B cell (primary cell): ENCODE data around the gene GLCCI1. TPM values are rescaled to one million over a fixed set of nuclear protein-coding genes. Genes with fewer than 3 reads are reported as not detected.

Experiments used
- ATAC-seq: fragments of 200-7000 bp; cut with Tn5 transposase; one replicate; pipeline ENCODE4 v1.10.0; 2021; ENCODE audit warnings: low read depth, mild to moderate bottlenecking, moderate number of reproducible peaks, moderate library complexity
- CTCF ChIA-PET: fragments of 350-600 bp; sonication (Branson Sonifier 250); formaldehyde crosslinking; loops from one replicate; lab custom pipeline; 2021; ENCODE audit warnings: antibody characterized with exemption, inconsistent platforms; lab: Charles Lee
- POLR2A ChIA-PET: fragments of 350-600 bp; sonication (Branson Sonifier 250); formaldehyde crosslinking; loops from one replicate; lab custom pipeline; 2021; ENCODE audit warnings: antibody characterized with exemption; lab: Charles Lee
- DNase-seq: peaks from one replicate; pipeline ENCODE4 v3.0.0; 2013
- H2AFZ ChIP-seq: 2 replicates; pipeline ENCODE4 v1.6.1; 2012; ENCODE audit warnings: mild to moderate bottlenecking, low read depth, low read length; ENCODE audit not compliant: insufficient read depth, poor library complexity, severe bottlenecking
- H3K27ac ChIP-seq, 2 donors: 1 replicate in 1 of 2; 2 replicates in 1 of 2; pipeline ENCODE4 v1.5.1; 2012 to 2013; ENCODE audit warnings: low read length in 2 of 2, mild to moderate bottlenecking in 2 of 2, moderate library complexity in 1 of 2
- H3K27me3 ChIP-seq, 4 experiments: fragments of 200-600 bp in 1 of 4; sonication (generic) in 1 of 4; replicated peaks in 1 of 4; 1 replicate in 2 of 4; 2 replicates in 2 of 4; pipeline versions ENCODE4 v1.6.1 to v1.7.0; 2013 to 2016; ENCODE audit warnings: low read length in 3 of 4, mild to moderate bottlenecking in 2 of 4, mixed read lengths in 1 of 4, moderate library complexity in 1 of 4; ENCODE audit not compliant: insufficient read depth in 4 of 4, control insufficient read depth in 3 of 4; ENCODE audit errors: control extremely low read depth in 1 of 4
- H3K36me3 ChIP-seq, 2 experiments: replicated peaks in 1 of 2; 1 replicate in 1 of 2; 2 replicates in 1 of 2; pipeline versions ENCODE4 v1.6.1 to v1.7.1; 2013; ENCODE audit warnings: low read length in 1 of 2; ENCODE audit not compliant: insufficient read depth in 2 of 2, control insufficient read depth in 1 of 2; ENCODE audit errors: control extremely low read depth in 1 of 2, extremely low read depth in 1 of 2
- H3K4me1 ChIP-seq, 2 donors: fragments of 200-600 bp in 1 of 2; sonication (generic) in 1 of 2; 1 replicate in 1 of 2; 2 replicates in 1 of 2; pipeline versions ENCODE4 v1.5.1 to v1.6.1; 2013 to 2017; ENCODE audit warnings: low read length in 2 of 2; ENCODE audit not compliant: control insufficient read depth in 2 of 2, insufficient read depth in 2 of 2
- H3K4me2 ChIP-seq: replicated peaks from 2 replicates; pipeline ENCODE3; 2012; ENCODE audit warnings: mild to moderate bottlenecking, low read depth, low read length; ENCODE audit not compliant: poor library complexity, severe bottlenecking
- H3K4me3 ChIP-seq, 5 experiments: fragments of 200-600 bp in 1 of 5; sonication (generic) in 1 of 5; 1 replicate in 3 of 5; 2 replicates in 2 of 5; pipeline versions ENCODE4 v1.5.1 to v1.7.0; 2011 to 2016; ENCODE audit warnings: low read length in 4 of 5, mild to moderate bottlenecking in 4 of 5, low read depth in 2 of 5, control low read depth in 1 of 5, moderate library complexity in 1 of 5; ENCODE audit not compliant: insufficient read depth in 1 of 5; ENCODE audit errors: control extremely low read depth in 1 of 5, extremely low read depth in 1 of 5
- H3K79me2 ChIP-seq: fragments of 200-600 bp; sonication (generic); one replicate; pipeline ENCODE4 v1.6.0; 2016; ENCODE audit warnings: low read length; ENCODE audit not compliant: control insufficient read depth, insufficient read depth
- H3K9ac ChIP-seq: fragments of 200-600 bp; sonication (generic); 2 replicates; pipeline ENCODE4 v1.6.1; 2017; ENCODE audit warnings: mild to moderate bottlenecking, low read length, moderate library complexity
- H3K9me3 ChIP-seq, 3 donors: one replicate each; pipeline versions ENCODE4 v1.6.1 to v1.7.1; 2013; ENCODE audit warnings: low read length in 2 of 3; ENCODE audit not compliant: control insufficient read depth in 2 of 3, insufficient read depth in 1 of 3; ENCODE audit errors: control extremely low read depth in 1 of 3
- H4K20me1 ChIP-seq: 2 replicates; pipeline ENCODE4 v1.6.0; 2012; ENCODE audit warnings: mild to moderate bottlenecking, low read length; ENCODE audit not compliant: insufficient read depth, control insufficient read depth, poor library complexity, severe bottlenecking
- H3K27ac Mint-ChIP-seq: one replicate; pipeline ENCODE4 v1.8.0; 2021; ENCODE audit warnings: mixed read lengths
- H3K27me3 Mint-ChIP-seq: one replicate; pipeline ENCODE4 v1.8.0; 2021; ENCODE audit warnings: mixed read lengths
- H3K4me1 Mint-ChIP-seq: one replicate; pipeline ENCODE4 v1.8.0; 2021; ENCODE audit warnings: mixed read lengths
- H3K4me3 Mint-ChIP-seq: one replicate; pipeline ENCODE4 v1.8.0; 2021; ENCODE audit warnings: mixed read lengths
- H3K9me3 Mint-ChIP-seq: one replicate; pipeline ENCODE4 v1.8.0; 2022; ENCODE audit warnings: mixed read lengths; ENCODE audit not compliant: insufficient read depth
- CTCF ChIP-seq: fragments of 200-600 bp; IDR thresholded peaks from one replicate; pipeline ENCODE4 v1.8.0; 2022; ENCODE audit warnings: antibody characterized with exemption, mild to moderate bottlenecking
- EZH2 ChIP-seq: IDR thresholded peaks from 2 replicates; pipeline ENCODE4 v1.6.1; 2012; ENCODE audit warnings: borderline replicate concordance, low read depth, mild to moderate bottlenecking, moderate library complexity, low read length; ENCODE audit not compliant: insufficient read depth, poor library complexity, severe bottlenecking
- whole genome bisulfite sequencing: methylation state at CpG from one replicate; pipeline ENCODE4 v1.1.5; 2013; ENCODE audit warnings: missing lambda C conversion rate; ENCODE audit not compliant: insufficient coverage; 5-methylcytosine and 5-hydroxymethylcytosine counted together
- intact Hi-C: fragments of 100-400 bp; cut with micrococcal nuclease; formaldehyde crosslinking; loops from one replicate; pipeline ENCODE4 v1.10.0; 2022
- polyA plus RNA-seq: library from polyadenylated mRNA; depleted of rRNA; stranded (reverse); fragments of >200 nt; gene quantifications from 2 replicates; pipeline ENCODE4 v1.2.3, GENCODE V29; 2012
- total RNA-seq, 2 donors: library from RNA; stranded (reverse); fragments of 120-200 nt in 1 of 2; gene quantifications; 1 replicate in 1 of 2; 2 replicates in 1 of 2; pipeline versions ENCODE4 v1.2.3 to v1.2.4, GENCODE V29; 2013 to 2022

Gene GLCCI1
- total and polyA plus RNA-seq, 2 donors (not counting 1 experiment from before 2014, with no cell fraction given): 17.7 to 50.3 TPM

- Histone ChIP-seq H3K9ac (no peak overlapping the region), H2AFZ (no peak overlapping the region), H4K20me1 (peaks cover 5% of the 10 kb centered on the region), H3K36me3 (peaks cover 2 to 8% of the 10 kb centered on the region in 2 experiments), H3K9me3 (no peaks in the 10 kb centered on the region), H3K27me3 (no peaks in the 10 kb centered on the region), H3K4me3 (no peak overlapping the region), H3K4me1 (peaks cover 2 to 3% of the 10 kb centered on the region in 2 donors), H3K27ac (no peak overlapping the region), H3K79me2 (peaks cover 9% of the 10 kb centered on the region), H3K4me2 (no peak overlapping the region)
- Mint-ChIP-seq H3K27me3 (no peaks in the 10 kb centered on the region), H3K27ac (no peak overlapping the region), H3K4me3 (no peak overlapping the region), H3K9me3 (no peaks in the 10 kb centered on the region), H3K4me1 (peaks cover 15% of the 10 kb centered on the region)
- TF ChIP-seq EZH2: no peak
- TF ChIP-seq CTCF: no peak
- ATAC-seq (no peak), DNase-seq (no peak)
- intact Hi-C loops: no loop called here
- CTCF ChIA-PET: no interaction called here
- POLR2A ChIA-PET: no interaction called here
These were observed 45.8 kb downstream of the GLCCI1 start for GRCh38 chr7:8014399-8014798.

DNA sequence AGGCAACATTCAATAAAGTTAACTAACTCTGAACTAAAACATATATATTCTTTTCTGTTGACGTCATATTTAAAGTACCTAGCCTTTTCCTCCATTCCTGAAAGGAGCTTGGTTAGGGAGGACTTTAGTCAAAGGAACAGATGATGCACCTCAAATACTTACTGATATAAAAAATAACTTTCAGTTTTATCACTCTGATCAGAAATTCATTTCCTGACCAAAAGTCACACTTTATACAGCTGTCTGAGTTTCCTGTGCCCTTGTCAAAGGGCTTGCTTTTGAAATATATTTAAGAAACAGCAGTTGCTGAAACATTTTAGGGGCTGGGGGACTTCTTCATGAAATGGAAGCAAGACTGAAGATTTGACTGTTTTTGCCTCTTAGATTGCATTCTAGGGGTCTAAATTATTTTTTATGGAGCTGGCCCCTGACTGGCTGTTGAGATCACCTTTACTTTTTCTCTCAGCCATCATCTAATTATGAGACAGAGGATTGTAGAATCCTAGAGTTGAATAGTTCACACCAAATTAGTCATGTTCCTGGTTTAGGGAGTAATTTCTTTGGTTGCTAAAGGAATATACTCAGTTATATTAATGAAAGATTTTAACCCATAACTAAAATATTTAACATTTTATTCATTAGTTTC lies 46.6 kb downstream of the GLCCI1 start:
- ATAC-seq (no peak), DNase-seq (no peak)
- WGBS: no CpG with 5 or more reads among the region's 1 CpG
- ChIA-PET POLR2A (no interaction called here), CTCF (no interaction called here)
- H3K4me3 ChIP-seq: no peak overlapping the region
- no peak overlapping the region for H3K27ac Mint-ChIP-seq
- H3K4me2 ChIP-seq: peak overlapping the region; percentile 11
- H3K27ac ChIP-seq: no peak overlapping the region
- H3K27me3 Mint-ChIP-seq: no peaks in the 10 kb centered on the region
- no peaks in the 10 kb centered on the region for H3K27me3 ChIP-seq
- H3K79me2 ChIP-seq: peaks cover 9% of the 10 kb centered on the region
- peaks cover 15% of the 10 kb centered on the region for H3K4me1 Mint-ChIP-seq
- H3K9ac ChIP-seq: no peak overlapping the region
- H3K4me1 ChIP-seq: peaks cover 2 to 3% of the 10 kb centered on the region in 2 donors
- H4K20me1 ChIP-seq: peaks cover 5% of the 10 kb centered on the region
- H3K9me3 Mint-ChIP-seq: no peaks in the 10 kb centered on the region
- H3K9me3 ChIP-seq: no peaks in the 10 kb centered on the region
- no peak overlapping the region for H3K4me3 Mint-ChIP-seq
- no peak overlapping the region for H2AFZ ChIP-seq
- peaks cover 2 to 5% of the 10 kb centered on the region in 2 experiments for H3K36me3 ChIP-seq
- TF ChIP-seq EZH2 (no peak), CTCF (no peak)
- intact Hi-C loops: no loop called here
